Fibroblast of the aortic adventitia (primary cell): ENCODE measurements around the gene RAD51B. TPM values are rescaled to one million over a fixed set of nuclear protein-coding genes. Genes with fewer than 3 reads are reported as not detected.
"Not testable (repeated sequence)": the region's sequence is repeated elsewhere in the genome, so short reads cannot be mapped to it uniquely, and the experiment has no call there.

Experiments
- DNase-seq: peaks from one replicate; pipeline ENCODE4 v3.0.0-alpha.2; 2010; ENCODE audit warnings: low read depth
- H3K4me3 ChIP-seq: 2 replicates; pipeline ENCODE4 v1.5.1; 2011; ENCODE audit warnings: low read depth, mild to moderate bottlenecking, control low read depth, low read length, moderate library complexity
- CTCF ChIP-seq: IDR thresholded peaks from 2 replicates; pipeline ENCODE4 v1.5.1; 2011; ENCODE audit warnings: mild to moderate bottlenecking, low read length, control low read depth, inconsistent platforms; ENCODE audit not compliant: insufficient read depth
- total RNA-seq: library from RNA; depleted of rRNA; stranded (reverse); fragments of >200 nt; gene quantifications from 2 replicates; pipeline ENCODE4 v1.2.3, GENCODE V29; 2012; ENCODE audit warnings: low replicate concordance

The RAD51B gene
- total RNA-seq, 1 donor = 28.7 TPM

GRCh38 chr14:68106905-68107304, 287.3 kb downstream of the RAD51B start:
- no peak for DNase-seq
- TF ChIP-seq CTCF = no peak

GRCh38 chr14:68109132-68109900, 289.7 kb downstream of the RAD51B start:
- DNase-seq = peak; percentile 64
- no peak for TF ChIP-seq CTCF
- no peak overlapping the region for H3K4me3 ChIP-seq

More at GRCh38 chr14:68106905-68107304, 287.3 kb downstream of the RAD51B start:
- no peak overlapping the region for H3K4me3 ChIP-seq

DNA sequence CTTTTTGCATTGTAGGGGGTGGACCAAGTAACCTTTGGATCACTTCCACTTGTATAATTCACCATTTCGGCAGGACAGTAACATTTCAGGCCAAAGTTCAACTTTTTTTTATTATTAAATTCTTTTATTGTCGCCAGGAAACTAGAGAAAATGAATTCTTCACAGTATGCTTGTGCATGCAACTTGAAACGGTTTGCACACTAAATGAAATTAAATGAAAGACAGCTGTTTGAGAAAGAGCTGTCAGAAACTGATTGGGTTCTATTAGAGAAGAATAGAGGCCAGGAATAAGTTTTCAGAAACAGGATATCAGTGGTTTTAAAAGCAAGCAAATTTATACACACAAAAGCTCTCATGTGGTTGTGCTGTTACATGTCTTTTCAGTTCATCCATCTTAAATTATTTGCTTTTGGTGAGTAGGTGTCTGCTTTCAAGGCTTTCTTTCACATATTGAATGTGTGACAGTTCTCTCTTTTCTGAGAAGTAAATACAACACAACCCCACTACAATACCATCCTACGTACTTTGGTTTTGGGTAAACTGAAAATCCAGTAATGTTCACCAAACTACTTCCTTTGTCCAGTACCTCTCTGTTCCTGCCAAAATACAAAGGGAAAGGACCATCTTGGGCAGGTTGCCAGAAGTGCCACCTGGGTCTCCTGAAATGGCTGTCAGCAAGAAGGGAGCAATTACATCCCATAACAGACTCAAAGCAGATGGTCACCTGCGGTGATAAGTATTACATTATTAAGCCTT, 291.7 kb downstream of the RAD51B start:
- no peak for TF ChIP-seq CTCF
- no peak for DNase-seq

DNA sequence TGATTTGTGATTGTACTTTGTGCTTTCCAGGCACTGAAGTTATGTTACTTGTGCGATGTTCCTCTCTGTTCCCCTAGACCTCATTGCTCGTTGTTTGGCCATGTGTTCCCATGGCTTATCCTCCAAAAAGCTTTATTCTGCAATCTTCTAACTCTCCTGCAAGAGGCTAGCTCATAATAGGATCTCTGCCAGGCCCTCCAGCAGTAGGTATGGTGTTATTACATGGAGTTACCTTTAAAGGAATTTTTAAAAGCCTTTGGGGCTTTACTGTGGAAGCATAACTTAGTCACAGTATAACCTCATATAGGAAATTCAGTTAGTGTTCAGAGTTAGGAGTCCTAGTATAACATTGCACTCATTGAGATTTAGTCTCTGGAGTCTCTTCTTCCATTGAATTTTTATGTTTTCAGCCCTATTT, 292.3 kb downstream of the RAD51B start:
- TF ChIP-seq CTCF = no peak
- no peak for DNase-seq
- H3K4me3 ChIP-seq = no peak overlapping the region

More for the DNA sequence above, 291.7 kb downstream of the RAD51B start:
- no peak overlapping the region for H3K4me3 ChIP-seq

DNA sequence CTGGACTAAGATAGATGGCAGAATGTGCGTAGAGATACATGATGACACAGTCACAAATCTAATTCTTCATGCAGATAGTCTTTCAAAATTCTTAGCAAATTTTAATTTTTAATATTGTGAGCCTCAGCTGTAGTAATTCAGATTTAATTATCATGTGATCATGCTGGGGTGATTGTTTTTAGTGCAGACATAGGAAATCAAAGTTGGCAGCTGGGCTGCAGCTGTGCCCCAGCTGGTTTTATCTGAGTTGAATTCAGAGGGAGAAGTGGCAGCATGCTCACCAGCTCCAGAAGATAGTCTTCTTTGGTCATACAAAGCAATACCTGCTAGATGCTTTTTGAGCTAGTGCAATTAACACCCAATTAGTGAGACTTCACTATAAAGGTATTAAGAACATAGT, 292.9 kb downstream of the RAD51B start:
- no peak for DNase-seq
- TF ChIP-seq CTCF = no peak
- H3K4me3 ChIP-seq = no peak overlapping the region

- H3K4me3 ChIP-seq = no peak overlapping the region
- no peak for TF ChIP-seq CTCF
- peak; percentile 43 for DNase-seq
Measured at GRCh38 chr14:68113343-68113930, 293.9 kb downstream of the RAD51B start.

DNA sequence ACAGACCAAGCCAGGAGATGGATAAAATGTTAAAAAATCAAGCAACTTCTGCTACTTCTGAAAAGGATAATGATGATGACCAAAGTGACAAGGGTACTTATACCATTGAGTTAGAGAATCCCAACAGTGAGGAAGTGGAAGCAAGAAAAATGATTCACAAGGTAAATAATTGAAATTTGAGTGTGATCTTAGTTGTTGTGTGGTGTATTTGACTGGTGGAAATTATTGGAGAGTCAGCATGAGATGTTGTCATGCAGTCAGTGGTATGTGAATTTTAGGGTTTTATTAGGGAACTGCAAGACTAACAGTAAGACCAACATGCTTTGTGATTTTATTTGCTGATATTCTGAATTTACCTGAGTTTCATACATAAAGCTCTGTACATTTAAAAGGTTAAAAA, 296.4 kb downstream of the RAD51B start:
- H3K4me3 ChIP-seq, DNase-seq: not testable (repeated sequence)
